GM18498 (cell line): ENCODE results near the gene PSMA7.

Experiments
- ATAC-seq: cut with Tn5 transposase; IDR thresholded peaks from one replicate; pipeline ENCODE4 v1.9.1; 2021; ENCODE audit warnings: mild to moderate bottlenecking, moderate library complexity; ENCODE audit not compliant: unreplicated experiment

Gene PSMA7

GRCh38 chr20:62138912-62139311, 4.3 kb downstream of the PSMA7 start:
- ATAC-seq: no peak

GRCh38 chr20:62138204-62138543, 5.0 kb downstream of the PSMA7 start:
- ATAC-seq: no peak

GRCh38 chr20:62137478-62138203, 5.6 kb downstream of the PSMA7 start:
- no peak for ATAC-seq

- ATAC-seq: no peak
These were observed 6.2 kb downstream of the PSMA7 start for GRCh38 chr20:62137092-62137384.

- peak; percentile 50 for ATAC-seq
These were observed 6.7 kb downstream of the PSMA7 start for GRCh38 chr20:62136283-62137091.

- no peak for ATAC-seq
These were observed 7.5 kb downstream of the PSMA7 start for GRCh38 chr20:62135573-62136266.

GRCh38 chr20:62134735-62135231, 8.4 kb downstream of the PSMA7 start:
- ATAC-seq: no peak

GRCh38 chr20:62133864-62134263, 9.3 kb downstream of the PSMA7 start:
- no peak for ATAC-seq

- no peak for ATAC-seq
These were observed 9.9 kb downstream of the PSMA7 start for GRCh38 chr20:62133051-62133845.

- no peak for ATAC-seq
These were observed 10.8 kb downstream of the PSMA7 start for GRCh38 chr20:62132421-62132820.

GRCh38 chr20:62131560-62132320, 11.5 kb downstream of the PSMA7 start:
- no peak for ATAC-seq

GRCh38 chr20:62129731-62130531, 13.3 kb downstream of the PSMA7 start:
- ATAC-seq: no peak

- ATAC-seq: no peak
These were observed 14.7 kb downstream of the PSMA7 start for GRCh38 chr20:62128502-62128901.

GRCh38 chr20:62127799-62128198, 15.4 kb downstream of the PSMA7 start:
- no peak for ATAC-seq

GRCh38 chr20:62126141-62126540, 17.1 kb downstream of the PSMA7 start:
- no peak for ATAC-seq

- no peak for ATAC-seq
These were observed 19.6 kb downstream of the PSMA7 start for GRCh38 chr20:62123450-62124118.

GRCh38 chr20:62122654-62123449, 20.3 kb downstream of the PSMA7 start:
- ATAC-seq: peak; percentile 22
